ENCODE measurements around the gene XIRP1.

Gene XIRP1

GRCh38 chr3:39192490-39193092 lies at the start of gene XIRP1:
Gene XIRP1 (minus strand): TSS chr3:39192595. CDS start chr3:39189445, 3,150 bp downstream.
- no peak for DNase-seq
- no peak for TF ChIP-seq CTCF (IDR thresholded peaks at IDR 0.05; ENCODE audit: low read depth, low read length, missing control alignments)

GRCh38 chr3:39241561-39241960 lies 49.2 kb upstream of the XIRP1 start:
- Histone ChIP-seq H3K27ac (no peak overlapping the region), H3K36me3 (replicated peaks) (no peaks in the 10 kb centered on the region), H3K4me3 (ENCODE audit: low read depth, low read length) (no peak overlapping the region), H3K27me3 (replicated peaks) (no peaks in the 10 kb centered on the region)
- in situ Hi-C loops (cut with HindIII; ENCODE audit: low pct_ligation_motif_present, low sequenced_read_pairs) = no loop called here
- no peak for DNase-seq
- no peak for TF ChIP-seq CTCF (IDR thresholded peaks at IDR 0.05; ENCODE audit: low read depth, low read length, missing control alignments)

More at GRCh38 chr3:39192490-39193092, at the start of gene XIRP1:
- H3K27ac ChIP-seq = no peak within 1 kb of the TSS
- in situ Hi-C loops (cut with HindIII; ENCODE audit: low pct_ligation_motif_present, low sequenced_read_pairs) = no loop called here
- no peaks in the 10 kb centered on the region for H3K36me3 ChIP-seq (replicated peaks)
- H3K27me3 ChIP-seq (replicated peaks) = no peaks in the 10 kb centered on the region
- no peak within 1 kb of the TSS for H3K4me3 ChIP-seq (ENCODE audit: low read depth, low read length)

GRCh38 chr3:39237027-39237426 lies 44.6 kb upstream of the XIRP1 start:
- TF ChIP-seq CTCF (IDR thresholded peaks at IDR 0.05; ENCODE audit: low read depth, low read length, missing control alignments) = no peak
- in situ Hi-C loops (cut with HindIII; ENCODE audit: low pct_ligation_motif_present, low sequenced_read_pairs) = no loop called here
- H3K4me3 ChIP-seq (ENCODE audit: low read depth, low read length) = no peak overlapping the region
- peaks cover 1% of the 10 kb centered on the region for H3K27me3 ChIP-seq (replicated peaks)
- DNase-seq = no peak
- H3K36me3 ChIP-seq (replicated peaks) = no peaks in the 10 kb centered on the region
- no peak overlapping the region for H3K27ac ChIP-seq

- Histone ChIP-seq H3K4me3 (ENCODE audit: low read depth, low read length) (no peak overlapping the region), H3K27ac (no peak overlapping the region), H3K27me3 (replicated peaks) (peaks cover 1% of the 10 kb centered on the region), H3K36me3 (replicated peaks) (no peaks in the 10 kb centered on the region)
- in situ Hi-C loops (cut with HindIII; ENCODE audit: low pct_ligation_motif_present, low sequenced_read_pairs) = no loop called here
- no peak for TF ChIP-seq CTCF (IDR thresholded peaks at IDR 0.05; ENCODE audit: low read depth, low read length, missing control alignments)
- DNase-seq = no peak
Observed at GRCh38 chr3:39234651-39235050, 42.3 kb upstream of the XIRP1 start.

GRCh38 chr3:39232859-39233258 lies 40.5 kb upstream of the XIRP1 start:
- Histone ChIP-seq H3K4me3 (ENCODE audit: low read depth, low read length) (no peak overlapping the region), H3K27me3 (replicated peaks) (peaks cover 1% of the 10 kb centered on the region), H3K27ac (no peak overlapping the region), H3K36me3 (replicated peaks) (no peaks in the 10 kb centered on the region)
- in situ Hi-C loops (cut with HindIII; ENCODE audit: low pct_ligation_motif_present, low sequenced_read_pairs) = no loop called here
- DNase-seq = no peak
- TF ChIP-seq CTCF (IDR thresholded peaks at IDR 0.05; ENCODE audit: low read depth, low read length, missing control alignments) = no peak

GRCh38 chr3:39230453-39230852 lies 38.1 kb upstream of the XIRP1 start:
- Histone ChIP-seq H3K4me3 (ENCODE audit: low read depth, low read length) (no peak overlapping the region), H3K36me3 (replicated peaks) (no peaks in the 10 kb centered on the region), H3K27me3 (replicated peaks) (peaks cover 1% of the 10 kb centered on the region), H3K27ac (no peak overlapping the region)
- no peak for TF ChIP-seq CTCF (IDR thresholded peaks at IDR 0.05; ENCODE audit: low read depth, low read length, missing control alignments)
- no peak for DNase-seq
- in situ Hi-C loops (cut with HindIII; ENCODE audit: low pct_ligation_motif_present, low sequenced_read_pairs) = no loop called here
